GM18526 (cell line): Measurements from ENCODE around the gene GGACT.

Experiments used
- POLR2A ChIP-seq: IDR thresholded peaks from 3 replicates; pipeline ENCODE4 v1.6.1; 2011; ENCODE audit not compliant: insufficient read length; ENCODE audit errors: extremely low read depth

The GGACT gene

GRCh38 chr13:100514788-100515409, 73.7 kb downstream of the GGACT start:
- no peak for TF ChIP-seq POLR2A

- no peak for TF ChIP-seq POLR2A
Measured at GRCh38 chr13:100513987-100514670, 74.5 kb downstream of the GGACT start.

- TF ChIP-seq POLR2A, result no peak
Measured at GRCh38 chr13:100513171-100513570, 75.4 kb downstream of the GGACT start.

- no peak for TF ChIP-seq POLR2A
Measured at GRCh38 chr13:100512422-100512821, 76.2 kb downstream of the GGACT start.

- TF ChIP-seq POLR2A, result no peak
Measured at GRCh38 chr13:100511466-100511865, 77.1 kb downstream of the GGACT start.

DNA sequence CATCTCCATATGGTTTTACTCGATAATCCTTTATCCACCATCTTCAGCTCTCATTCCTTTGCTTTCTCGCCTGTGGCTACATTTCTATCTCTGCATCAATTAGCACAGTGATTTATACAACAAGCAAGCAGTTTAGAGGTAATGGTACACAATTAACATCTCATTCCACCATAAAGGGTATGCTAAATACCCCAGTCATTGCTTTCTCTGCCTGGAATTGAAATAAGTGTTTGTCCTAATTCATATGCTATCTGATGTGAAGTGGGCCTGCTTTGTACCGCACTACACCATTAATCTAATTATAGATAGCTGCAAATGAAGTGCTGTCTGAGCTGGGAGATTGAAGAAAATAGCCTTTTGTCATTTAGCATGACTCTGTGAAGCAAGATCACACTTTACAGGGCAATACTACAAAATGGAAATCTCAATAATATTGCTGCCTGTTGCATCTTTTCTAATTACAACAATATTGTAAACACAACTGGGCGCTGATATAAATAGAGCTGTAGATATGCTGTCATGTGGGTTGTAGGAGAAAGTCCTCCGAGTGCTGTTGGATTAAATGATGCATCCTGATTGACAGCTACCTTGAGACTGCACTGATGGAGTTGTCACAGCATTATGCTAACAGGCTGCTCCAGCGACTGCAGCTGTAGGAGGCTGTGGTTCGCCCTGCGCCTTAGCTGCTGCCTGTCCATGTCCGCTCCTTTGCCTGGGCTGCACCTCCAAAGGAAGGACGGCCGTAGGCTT, 78.2 kb downstream of the GGACT start:
- TF ChIP-seq POLR2A, result no peak

DNA sequence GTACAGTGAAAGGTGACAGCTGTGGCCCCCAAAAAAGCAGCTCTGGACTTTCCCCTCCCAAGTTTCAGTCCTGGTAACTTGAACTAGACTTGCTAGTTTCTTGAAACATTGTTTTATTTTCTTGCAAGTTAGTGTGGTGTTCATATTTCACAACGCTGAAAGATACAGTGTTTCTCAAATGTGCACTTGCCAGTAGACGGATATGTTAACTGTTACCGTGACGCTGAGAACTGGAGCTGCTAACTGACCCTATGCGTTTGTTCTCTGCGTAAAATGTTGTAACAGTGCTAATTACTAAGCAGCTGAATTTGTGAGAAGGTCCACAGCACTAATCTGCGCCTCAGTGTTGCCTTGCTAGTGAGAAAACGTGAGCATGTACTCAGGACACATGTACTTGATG, 79.6 kb downstream of the GGACT start:
- no peak for TF ChIP-seq POLR2A

DNA sequence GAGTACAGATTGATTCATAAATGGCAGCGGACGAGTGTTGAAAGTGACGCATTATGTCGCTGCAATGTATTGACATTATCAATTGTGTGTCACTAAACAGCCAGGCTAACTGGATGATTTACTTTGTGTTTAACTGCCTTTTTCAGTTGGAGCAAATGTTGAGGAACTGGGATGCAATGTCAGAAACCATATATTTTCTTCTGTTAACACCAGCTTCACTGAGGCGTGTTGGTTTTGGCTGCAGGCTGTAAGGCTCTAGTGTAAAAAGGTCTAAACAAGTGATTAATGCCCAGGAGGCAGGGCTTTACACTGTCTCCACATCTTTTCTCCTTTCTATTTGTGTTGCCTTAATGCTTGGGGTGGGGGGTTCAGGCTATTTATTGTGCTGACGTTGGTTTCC, 80.1 kb downstream of the GGACT start:
- no peak for TF ChIP-seq POLR2A

DNA sequence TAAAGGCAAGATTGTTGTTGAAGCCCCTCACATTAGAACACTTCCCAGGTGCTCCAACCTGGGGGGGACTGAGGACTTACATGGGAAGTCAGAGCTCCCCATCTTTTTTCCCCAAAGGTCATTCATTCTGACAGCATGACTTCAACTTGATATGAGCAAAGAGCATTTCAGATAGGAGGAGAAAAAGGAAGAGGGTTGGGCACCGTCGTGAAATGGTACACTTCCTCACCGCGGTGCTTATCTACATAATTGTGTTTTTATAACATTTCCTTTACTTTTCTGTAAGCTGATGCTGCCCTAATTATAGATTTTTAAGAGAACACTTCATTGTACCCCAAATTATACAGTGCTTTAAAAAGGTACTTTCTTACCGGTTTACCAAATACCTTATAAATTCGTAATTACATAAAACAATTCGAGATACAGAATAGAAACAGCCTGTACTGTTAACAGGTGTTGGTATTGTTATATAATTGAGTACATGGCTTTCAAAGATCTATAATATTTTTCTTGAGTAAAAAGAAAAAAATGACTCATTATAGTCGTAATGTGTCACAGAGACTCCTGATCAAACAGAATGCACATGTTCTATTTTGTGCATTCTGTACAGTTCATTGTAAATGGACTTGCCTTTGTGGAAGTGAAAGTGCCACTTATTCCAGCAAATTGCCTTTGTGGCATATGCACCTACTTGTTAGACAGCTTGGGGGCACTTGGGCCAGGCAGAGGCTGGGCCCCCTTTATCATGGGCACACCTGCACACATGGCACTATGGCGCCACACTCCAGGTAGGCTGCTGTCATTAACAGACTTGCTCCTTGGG, 81.8 kb downstream of the GGACT start:
- TF ChIP-seq POLR2A, result no peak

- TF ChIP-seq POLR2A, result no peak
Measured at GRCh38 chr13:100506154-100506553, 82.4 kb downstream of the GGACT start.

GRCh38 chr13:100503622-100504021, 85.0 kb downstream of the GGACT start:
- no peak for TF ChIP-seq POLR2A

- no peak for TF ChIP-seq POLR2A
Measured at GRCh38 chr13:100502446-100502845, 86.1 kb downstream of the GGACT start.

DNA sequence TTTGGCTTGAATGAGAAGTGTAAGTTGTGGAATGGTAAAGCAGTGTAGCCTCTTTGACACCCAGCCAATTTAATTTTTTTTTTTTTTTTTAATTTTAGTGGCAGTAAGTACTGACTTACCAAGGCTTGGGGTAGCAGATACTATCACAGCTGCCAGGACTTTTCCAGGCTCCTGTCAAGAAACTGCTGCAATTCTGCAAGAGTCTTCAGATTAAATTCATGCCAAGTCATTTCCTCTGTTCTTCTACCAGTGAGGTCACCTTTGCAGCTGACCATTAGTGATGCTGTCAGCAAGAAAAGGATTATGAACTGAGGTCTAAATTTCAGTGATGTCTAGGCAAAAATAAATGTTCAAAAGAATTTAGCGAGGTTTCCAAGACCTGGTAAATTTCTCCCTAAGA, 91.2 kb downstream of the GGACT start:
- no peak for TF ChIP-seq POLR2A

- no peak for TF ChIP-seq POLR2A
Measured at GRCh38 chr13:100495455-100495854, 93.1 kb downstream of the GGACT start.

DNA sequence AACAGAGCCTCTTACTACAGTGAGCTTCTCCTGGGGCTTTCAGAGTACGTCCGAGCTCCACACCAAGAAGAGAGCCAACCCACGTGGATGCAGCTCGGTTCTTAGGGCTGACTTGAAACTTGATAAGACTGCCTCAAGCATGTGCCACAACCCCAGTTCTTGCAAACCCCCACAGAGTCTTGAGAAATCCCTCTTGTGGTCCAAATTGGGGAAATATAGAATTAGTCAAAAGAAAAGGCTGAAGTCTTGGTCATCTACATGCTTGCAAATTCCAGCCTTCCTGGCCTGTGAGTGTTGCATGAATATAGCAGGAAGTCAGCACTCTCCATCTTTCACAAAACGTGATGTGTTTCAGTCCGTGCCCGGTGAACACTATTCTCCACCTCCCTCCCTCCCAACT, 95.2 kb downstream of the GGACT start:
- TF ChIP-seq POLR2A, result no peak

GRCh38 chr13:100491164-100491842, 97.3 kb downstream of the GGACT start:
- no peak for TF ChIP-seq POLR2A

DNA sequence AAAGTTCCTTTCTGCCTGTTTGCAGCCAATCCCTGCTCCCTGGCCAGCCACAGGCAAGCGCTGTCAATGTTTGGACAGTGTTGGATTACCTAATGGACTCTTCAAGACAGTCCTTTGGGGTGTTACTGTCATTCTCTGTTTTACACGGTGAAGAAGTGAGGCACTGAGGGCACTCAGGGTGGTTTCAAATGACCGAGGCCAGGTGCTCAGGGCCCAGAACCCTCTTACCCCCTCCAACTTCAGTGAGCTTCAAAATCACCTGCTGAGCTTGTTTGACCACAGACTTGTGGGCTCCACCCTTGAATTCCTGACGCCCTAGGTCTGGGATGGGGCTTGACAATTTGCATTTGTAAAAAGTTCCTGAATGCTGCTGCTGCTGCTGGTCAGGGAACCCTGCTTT, 97.9 kb downstream of the GGACT start:
- TF ChIP-seq POLR2A, result no peak
